Hair follicle dermal papilla cell (primary cell): ENCODE measurements around the gene SANBR. TPM values are rescaled to one million over a fixed set of nuclear protein-coding genes. Genes with fewer than 3 reads are reported as not detected.

ENCODE experiments used
- total RNA-seq: library from RNA; depleted of rRNA; stranded (reverse); fragments of >200 nt; gene quantifications from 2 replicates; pipeline ENCODE4 v1.2.3, GENCODE V29; 2012

The SANBR gene
- total RNA-seq, result 7.5 and 10.2 TPM in 2 replicates

DNA sequence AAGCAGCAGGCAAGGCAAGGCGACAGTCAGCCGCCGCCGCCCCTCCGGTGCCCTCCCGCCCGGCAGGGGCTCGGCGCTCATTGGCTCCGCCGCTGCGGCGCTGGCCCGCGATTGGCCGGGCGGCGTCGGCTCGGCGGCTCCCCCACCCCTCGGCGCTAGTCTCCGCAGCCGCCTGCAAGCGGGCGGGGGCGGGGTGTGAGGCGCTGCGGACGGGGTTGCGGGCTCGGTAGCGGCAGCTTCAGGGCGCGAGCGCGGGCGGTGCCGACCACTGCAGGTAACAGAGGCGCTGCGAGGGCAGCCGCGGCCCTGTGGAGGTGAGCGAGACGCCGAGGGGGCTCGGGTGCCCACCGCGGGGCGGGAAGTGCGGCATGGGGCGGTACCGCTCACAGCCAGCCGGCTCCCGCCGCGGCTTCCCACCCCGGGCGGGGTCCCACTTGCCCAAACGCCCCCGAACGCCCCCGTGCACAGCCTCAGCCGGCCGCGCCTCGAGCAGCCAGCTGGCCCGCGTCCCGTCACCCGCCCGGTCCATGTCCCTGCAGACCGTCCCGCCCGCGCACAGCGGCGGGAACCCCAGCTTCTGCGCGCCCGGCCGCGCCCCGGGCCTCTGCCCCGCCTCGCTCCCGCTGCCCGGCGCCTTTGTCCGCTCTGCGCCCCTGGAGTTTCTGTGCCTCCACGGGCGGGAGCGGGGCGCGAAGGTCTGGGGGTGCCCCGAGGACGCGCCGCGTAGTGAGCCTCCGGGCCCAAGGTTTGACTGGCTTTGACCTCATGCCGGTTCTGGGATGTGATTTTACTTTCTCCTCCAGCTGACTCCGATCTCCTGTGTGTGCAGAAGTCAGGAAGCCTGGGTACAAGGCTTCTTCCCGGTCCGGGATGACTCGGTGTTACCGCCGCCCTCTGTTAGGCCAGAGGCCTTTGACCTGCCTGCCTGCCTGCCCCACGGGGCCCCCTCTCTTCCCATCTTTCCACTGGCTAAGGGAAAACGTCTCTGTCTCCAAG, at the start of gene SANBR:
TSS of gene SANBR (plus strand) at position 158 of the 996 bp plus-strand sequence. CDS start 4,480 bp downstream, outside the sequence.

GRCh38 chr2:61017556-61018317, 47.9 kb upstream of the SANBR start, which contains the start of the genes PEX13 and PUS10:
TSS of gene PEX13 (plus strand) at chr2:61017720. CDS start at chr2:61017760, 40 bp downstream.
TSS of gene PUS10 (minus strand) at chr2:61018255. CDS start at chr2:61011890, 6,365 bp downstream.

Other genes starting within 250 kb of the SANBR start
- gene REL, start 184.3 kb upstream of the SANBR start, total RNA-seq, result 6.7 and 8.3 TPM in 2 replicates
- 29.9 and 41.4 TPM in 2 replicates for gene PEX13, start 48.2 kb upstream of the SANBR start, total RNA-seq
- 3.8 and 6.5 TPM in 2 replicates for gene PUS10, start 47.6 kb upstream of the SANBR start, total RNA-seq
- gene C2orf74, start 96.3 kb downstream of the SANBR start, total RNA-seq, result 5.5 and 6.8 TPM in 2 replicates